Neuronal stem cell (in vitro differentiated cells): Measurements from ENCODE around the gene VENTX.

Experiments used
- DNase-seq: peaks from one replicate; pipeline ENCODE4 v3.0.0-alpha.2; 2013; ENCODE audit warnings: low spot score
- H2AFZ ChIP-seq: one replicate; pipeline ENCODE4 v1.6.1; 2013; ENCODE audit warnings: mild to moderate bottlenecking, low read length, inconsistent platforms
- H2AK5ac ChIP-seq: 2 replicates; pipeline ENCODE4 v1.6.1; 2013; ENCODE audit warnings: low read depth, mild to moderate bottlenecking, inconsistent platforms, low read length, moderate library complexity, mixed read lengths
- H2BK120ac ChIP-seq: 2 replicates; pipeline ENCODE4 v1.6.1; 2013; ENCODE audit warnings: low read depth, mild to moderate bottlenecking, inconsistent platforms, low read length, moderate library complexity, mixed read lengths
- H2BK12ac ChIP-seq: one replicate; pipeline ENCODE4 v1.6.1; 2013; ENCODE audit warnings: low read length, inconsistent platforms
- H2BK15ac ChIP-seq: 2 replicates; pipeline ENCODE4 v1.6.1; 2013; ENCODE audit warnings: mild to moderate bottlenecking, low read length, inconsistent platforms, mixed read lengths
- H2BK5ac ChIP-seq: one replicate; pipeline ENCODE4 v1.6.1; 2013; ENCODE audit warnings: inconsistent platforms, mild to moderate bottlenecking, low read length, moderate library complexity
- H3K14ac ChIP-seq: one replicate; pipeline ENCODE4 v1.6.1; 2013; ENCODE audit warnings: low read length, inconsistent platforms
- H3K18ac ChIP-seq: 2 replicates; pipeline ENCODE4 v1.6.1; 2013; ENCODE audit warnings: low read length, inconsistent platforms
- H3K23ac ChIP-seq: 2 replicates; pipeline ENCODE4 v1.6.1; 2013; ENCODE audit warnings: low read depth, mild to moderate bottlenecking, mixed read lengths, low read length, inconsistent platforms; ENCODE audit not compliant: poor library complexity
- H3K27ac ChIP-seq: replicated peaks from 3 replicates; pipeline ENCODE4 v1.5.1; 2013; ENCODE audit warnings: low read length, inconsistent platforms
- H3K27me3 ChIP-seq, 3 experiments: 2 replicates each; pipeline ENCODE4 v1.6.1; 2013; ENCODE audit warnings: low read length in 3 of 3, mild to moderate bottlenecking in 2 of 3, inconsistent platforms in 1 of 3, low read depth in 1 of 3, mixed read lengths in 1 of 3, moderate library complexity in 1 of 3; ENCODE audit not compliant: control insufficient read depth in 3 of 3, insufficient read depth in 3 of 3
- H3K36me3 ChIP-seq, 2 donors: replicated peaks in 1 of 2; 2 replicates each; pipeline ENCODE4 v1.6.1; 2013; ENCODE audit warnings: low read length in 2 of 2; ENCODE audit not compliant: control insufficient read depth in 2 of 2, insufficient read depth in 2 of 2
- H3K4ac ChIP-seq: 2 replicates; pipeline ENCODE4 v1.6.1; 2013; ENCODE audit warnings: inconsistent platforms, mild to moderate bottlenecking, low read length, moderate library complexity
- H3K4me1 ChIP-seq, 2 donors: 1 replicate in 1 of 2; 2 replicates in 1 of 2; pipeline ENCODE4 v1.6.1; 2013; ENCODE audit warnings: low read length in 2 of 2, low read depth in 1 of 2; ENCODE audit not compliant: control insufficient read depth in 2 of 2, insufficient read depth in 1 of 2
- H3K4me2 ChIP-seq: one replicate; pipeline ENCODE4 v1.6.1; 2013; ENCODE audit warnings: mild to moderate bottlenecking, low read length, inconsistent platforms; ENCODE audit not compliant: insufficient read depth, poor library complexity, severe bottlenecking
- H3K4me3 ChIP-seq, 2 donors: 2 replicates each; pipeline ENCODE4 v1.5.1; 2013; ENCODE audit warnings: low read length in 2 of 2, mild to moderate bottlenecking in 2 of 2, inconsistent platforms in 1 of 2, moderate library complexity in 1 of 2
- H3K79me1 ChIP-seq: one replicate; pipeline ENCODE4 v1.6.1; 2013; ENCODE audit warnings: low read depth, mild to moderate bottlenecking, inconsistent platforms, low read length, moderate library complexity
- H3K9ac ChIP-seq: one replicate; pipeline ENCODE4 v1.6.1; 2013; ENCODE audit warnings: mild to moderate bottlenecking, low read depth, low read length, inconsistent platforms; ENCODE audit not compliant: poor library complexity
- H3K9me3 ChIP-seq, 2 donors: replicated peaks in 1 of 2; 2 replicates each; pipeline versions ENCODE3 to v1.6.1; 2013; ENCODE audit warnings: low read length in 2 of 2, mild to moderate bottlenecking in 2 of 2, inconsistent platforms in 1 of 2, low read depth in 1 of 2, mixed read lengths in 1 of 2, moderate library complexity in 1 of 2; ENCODE audit not compliant: control insufficient read depth in 2 of 2, insufficient read depth in 1 of 2
- H4K8ac ChIP-seq: one replicate; pipeline ENCODE4 v1.6.1; 2013; ENCODE audit warnings: low read depth, mild to moderate bottlenecking, inconsistent platforms, low read length, moderate library complexity
- H4K91ac ChIP-seq: one replicate; pipeline ENCODE4 v1.6.1; 2013; ENCODE audit warnings: low read length, low read depth, mild to moderate bottlenecking, inconsistent platforms; ENCODE audit not compliant: poor library complexity
- WGBS, 2 donors: extraction: QIAGEN DNeasy Blood & Tissue Kit; methylation state at CpG; one replicate each; pipeline ENCODE4 v1.1.7; 2013; ENCODE audit warnings: missing lambda C conversion rate in 2 of 2, mixed read lengths in 1 of 2; ENCODE audit not compliant: insufficient read length in 2 of 2, insufficient replicate concordance in 1 of 2; ENCODE audit errors: extremely low coverage in 2 of 2; 5-methylcytosine and 5-hydroxymethylcytosine counted together

Gene VENTX

GRCh38 chr10:133257489-133258065 lies 19.9 kb downstream of the VENTX start:
- Histone ChIP-seq H3K4ac (peak overlapping the region; percentile 53), H3K14ac (peak overlapping the region; percentile 63), H3K4me3 (no peak overlapping the region), H2BK120ac (peak overlapping the region; percentile 72), H4K91ac (no peak overlapping the region), H2BK12ac (no peak overlapping the region), H2AK5ac (peak overlapping the region; percentile 93), H3K36me3 (no peaks in the 10 kb centered on the region), H3K79me1 (peaks cover 4% of the 10 kb centered on the region), H3K4me1 (peaks cover 19 to 31% of the 10 kb centered on the region in 2 donors), H3K9ac (peak overlapping the region; percentile 81), H4K8ac (peak overlapping the region; percentile 86), H3K4me2 (peak overlapping the region; percentile 51), H2BK5ac (no peak overlapping the region), H3K9me3 (no peaks in the 10 kb centered on the region), H3K27me3 (peaks cover 0 to 39% (median 2%) of the 10 kb centered on the region in 3 experiments), H3K27ac (no peak overlapping the region), H3K23ac (peak overlapping the region; percentile 45), H3K18ac (peak overlapping the region; percentile 92), H2AFZ (peak overlapping the region; percentile 64), H2BK15ac (peak overlapping the region; percentile 98)
- no peak for DNase-seq
- no CpG with 5 or more reads among the region's 27 CpGs for WGBS, 2 donors

GRCh38 chr10:133258066-133258817 lies 20.6 kb downstream of the VENTX start:
- H4K91ac ChIP-seq, result no peak overlapping the region
- H3K4me1 ChIP-seq, result peaks cover 22 to 37% of the 10 kb centered on the region in 2 donors
- H3K23ac ChIP-seq, result peak overlapping the region; percentile 45
- H3K4ac ChIP-seq, result peak overlapping the region; percentile 98
- H3K27ac ChIP-seq, result no peak overlapping the region
- no peak for DNase-seq
- H4K8ac ChIP-seq, result no peak overlapping the region
- peak overlapping the region; percentile 92 for H3K18ac ChIP-seq
- peak overlapping the region; percentile 64 for H2AFZ ChIP-seq
- peak overlapping the region; percentile 81 for H3K9ac ChIP-seq
- H2BK12ac ChIP-seq, result peak overlapping the region; percentile 75
- no peak overlapping the region for H2BK5ac ChIP-seq
- peak overlapping the region; percentile 94 for H3K14ac ChIP-seq
- H2BK120ac ChIP-seq, result peak overlapping the region; percentile 72
- no CpG with 5 or more reads among the region's 21 CpGs for WGBS, 2 donors
- H2AK5ac ChIP-seq, result peak overlapping the region; percentile 93
- peaks cover 4% of the 10 kb centered on the region for H3K79me1 ChIP-seq
- H3K9me3 ChIP-seq, result no peaks in the 10 kb centered on the region
- no peaks in the 10 kb centered on the region for H3K36me3 ChIP-seq
- H3K4me3 ChIP-seq, result peak overlapping the region in 1 of 2 donors; percentile 7
- no peak overlapping the region for H3K4me2 ChIP-seq
- H3K27me3 ChIP-seq, result peaks cover 0 to 39% (median 5%) of the 10 kb centered on the region in 3 experiments
- peak overlapping the region; percentile 98 for H2BK15ac ChIP-seq

- Histone ChIP-seq H3K36me3 (no peaks in the 10 kb centered on the region), H3K9ac (no peak overlapping the region), H2AK5ac (peak overlapping the region; percentile 93), H3K14ac (peak overlapping the region; percentile 94), H3K4me1 (peaks cover 22 to 41% of the 10 kb centered on the region in 2 donors), H4K91ac (no peak overlapping the region), H2BK15ac (peak overlapping the region; percentile 98), H3K4me3 (no peak overlapping the region), H3K9me3 (no peaks in the 10 kb centered on the region), H3K79me1 (peaks cover 4% of the 10 kb centered on the region), H3K27me3 (peaks cover 0 to 37% (median 5%) of the 10 kb centered on the region in 3 experiments), H3K23ac (peak overlapping the region; percentile 55), H2BK5ac (no peak overlapping the region), H2BK120ac (peak overlapping the region; percentile 10), H3K18ac (peak overlapping the region; percentile 83), H2AFZ (peak overlapping the region; percentile 24), H3K4ac (peak overlapping the region; percentile 98), H2BK12ac (peak overlapping the region; percentile 75), H3K4me2 (no peak overlapping the region), H4K8ac (no peak overlapping the region), H3K27ac (no peak overlapping the region)
- DNase-seq, result no peak
- no CpG with 5 or more reads among the region's 24 CpGs for WGBS, 2 donors
Measured at GRCh38 chr10:133258818-133259601, 21.4 kb downstream of the VENTX start.
